ENCODE results near the gene FA2H.
"Not testable (repeated sequence)": the region's sequence is repeated elsewhere in the genome, so short reads cannot be mapped to it uniquely, and the experiment has no call there.

Gene FA2H

GRCh38 chr16:74727903-74728302 is 46.7 kb downstream of the FA2H start:
- no peak overlapping the region for H3K27ac Mint-ChIP-seq
- no peaks in the 10 kb centered on the region for H3K36me3 Mint-ChIP-seq (ENCODE audit: low read depth)
- no peak overlapping the region for H3K4me3 Mint-ChIP-seq

GRCh38 chr16:74726716-74727115 is 47.9 kb downstream of the FA2H start:
- Mint-ChIP-seq H3K36me3 (ENCODE audit: low read depth) (no peaks in the 10 kb centered on the region), H3K27ac (no peak overlapping the region), H3K9me3 (peaks cover 6% of the 10 kb centered on the region), H3K4me3 (no peak overlapping the region), H3K4me1 (ENCODE audit: low read depth) (peaks cover 3% of the 10 kb centered on the region), H3K27me3 (peaks cover 6% of the 10 kb centered on the region)

More at GRCh38 chr16:74727903-74728302, 46.7 kb downstream of the FA2H start:
- peaks cover 6% of the 10 kb centered on the region for H3K9me3 Mint-ChIP-seq
- peaks cover 3% of the 10 kb centered on the region for H3K4me1 Mint-ChIP-seq (ENCODE audit: low read depth)
- peaks cover 4% of the 10 kb centered on the region for H3K27me3 Mint-ChIP-seq

- peaks cover 6% of the 10 kb centered on the region for H3K27me3 Mint-ChIP-seq
- H3K9me3 Mint-ChIP-seq, result peaks cover 6% of the 10 kb centered on the region
- no peak overlapping the region for H3K4me3 Mint-ChIP-seq
- H3K27ac Mint-ChIP-seq, result no peak overlapping the region
- H3K36me3 Mint-ChIP-seq (ENCODE audit: low read depth), result no peaks in the 10 kb centered on the region
- H3K4me1 Mint-ChIP-seq (ENCODE audit: low read depth), result peaks cover 3% of the 10 kb centered on the region
Observed at GRCh38 chr16:74725651-74726455, 48.8 kb downstream of the FA2H start.

- Mint-ChIP-seq H3K9me3 (peaks cover 6% of the 10 kb centered on the region), H3K4me1 (ENCODE audit: low read depth) (no peaks in the 10 kb centered on the region), H3K27me3 (peaks cover 6% of the 10 kb centered on the region), H3K36me3 (ENCODE audit: low read depth) (no peaks in the 10 kb centered on the region), H3K4me3 (no peak overlapping the region), H3K27ac (no peak overlapping the region)
Observed at GRCh38 chr16:74724820-74725549, 49.6 kb downstream of the FA2H start.

GRCh38 chr16:74723256-74723655 is 51.4 kb downstream of the FA2H start:
- H3K27me3 Mint-ChIP-seq, result peaks cover 6% of the 10 kb centered on the region
- no peak overlapping the region for H3K27ac Mint-ChIP-seq
- no peaks in the 10 kb centered on the region for H3K36me3 Mint-ChIP-seq (ENCODE audit: low read depth)
- H3K9me3 Mint-ChIP-seq, result peaks cover 6% of the 10 kb centered on the region
- H3K4me1 Mint-ChIP-seq (ENCODE audit: low read depth), result no peaks in the 10 kb centered on the region
- no peak overlapping the region for H3K4me3 Mint-ChIP-seq

- H3K36me3 Mint-ChIP-seq (ENCODE audit: low read depth); H3K27me3 Mint-ChIP-seq; H3K4me3 Mint-ChIP-seq; H3K27ac Mint-ChIP-seq; H3K4me1 Mint-ChIP-seq (ENCODE audit: low read depth); H3K9me3 Mint-ChIP-seq: not testable (repeated sequence)
Observed at GRCh38 chr16:74722156-74722555, 52.5 kb downstream of the FA2H start.

GRCh38 chr16:74721716-74722115 is 52.9 kb downstream of the FA2H start:
- H3K27ac Mint-ChIP-seq, result no peak overlapping the region
- H3K36me3 Mint-ChIP-seq (ENCODE audit: low read depth), result no peaks in the 10 kb centered on the region
- no peaks in the 10 kb centered on the region for H3K9me3 Mint-ChIP-seq
- no peak overlapping the region for H3K4me3 Mint-ChIP-seq
- no peaks in the 10 kb centered on the region for H3K4me1 Mint-ChIP-seq (ENCODE audit: low read depth)
- peaks cover 6% of the 10 kb centered on the region for H3K27me3 Mint-ChIP-seq

- Mint-ChIP-seq H3K27ac (no peak overlapping the region), H3K4me1 (ENCODE audit: low read depth) (no peaks in the 10 kb centered on the region), H3K4me3 (no peak overlapping the region), H3K36me3 (ENCODE audit: low read depth) (no peaks in the 10 kb centered on the region), H3K27me3 (peaks cover 6% of the 10 kb centered on the region), H3K9me3 (no peaks in the 10 kb centered on the region)
Observed at GRCh38 chr16:74720579-74720978, 54.0 kb downstream of the FA2H start.

- H3K4me3 Mint-ChIP-seq, result no peak overlapping the region
- no peak overlapping the region for H3K27ac Mint-ChIP-seq
- no peaks in the 10 kb centered on the region for H3K9me3 Mint-ChIP-seq
- H3K27me3 Mint-ChIP-seq, result peaks cover 6% of the 10 kb centered on the region
- no peaks in the 10 kb centered on the region for H3K4me1 Mint-ChIP-seq (ENCODE audit: low read depth)
- H3K36me3 Mint-ChIP-seq (ENCODE audit: low read depth), result no peaks in the 10 kb centered on the region
Observed at GRCh38 chr16:74718741-74719610, 55.6 kb downstream of the FA2H start.

- Mint-ChIP-seq H3K27me3 (peaks cover 4% of the 10 kb centered on the region), H3K9me3 (no peaks in the 10 kb centered on the region), H3K4me3 (no peak overlapping the region), H3K36me3 (ENCODE audit: low read depth) (no peaks in the 10 kb centered on the region), H3K27ac (no peak overlapping the region), H3K4me1 (ENCODE audit: low read depth) (no peaks in the 10 kb centered on the region)
Observed at GRCh38 chr16:74718140-74718539, 56.5 kb downstream of the FA2H start.

GRCh38 chr16:74717367-74717766 is 57.3 kb downstream of the FA2H start:
- H3K4me1 Mint-ChIP-seq (ENCODE audit: low read depth), result no peaks in the 10 kb centered on the region
- H3K27ac Mint-ChIP-seq, result no peak overlapping the region
- H3K4me3 Mint-ChIP-seq, result no peak overlapping the region
- no peaks in the 10 kb centered on the region for H3K36me3 Mint-ChIP-seq (ENCODE audit: low read depth)
- no peaks in the 10 kb centered on the region for H3K9me3 Mint-ChIP-seq
- H3K27me3 Mint-ChIP-seq, result no peaks in the 10 kb centered on the region

- Mint-ChIP-seq H3K27me3 (no peaks in the 10 kb centered on the region), H3K9me3 (no peaks in the 10 kb centered on the region), H3K4me3 (no peak overlapping the region), H3K36me3 (ENCODE audit: low read depth) (no peaks in the 10 kb centered on the region), H3K27ac (no peak overlapping the region), H3K4me1 (ENCODE audit: low read depth) (no peaks in the 10 kb centered on the region)
Observed at GRCh38 chr16:74716355-74716754, 58.3 kb downstream of the FA2H start.

GRCh38 chr16:74713876-74714275 is 60.7 kb downstream of the FA2H start:
- no peaks in the 10 kb centered on the region for H3K36me3 Mint-ChIP-seq (ENCODE audit: low read depth)
- no peaks in the 10 kb centered on the region for H3K9me3 Mint-ChIP-seq
- H3K4me3 Mint-ChIP-seq, result no peak overlapping the region
- no peak overlapping the region for H3K27ac Mint-ChIP-seq
- H3K27me3 Mint-ChIP-seq, result no peaks in the 10 kb centered on the region
- peaks cover 6% of the 10 kb centered on the region for H3K4me1 Mint-ChIP-seq (ENCODE audit: low read depth)

GRCh38 chr16:74713325-74713724 is 61.3 kb downstream of the FA2H start:
- H3K4me3 Mint-ChIP-seq, result no peak overlapping the region
- H3K27me3 Mint-ChIP-seq, result no peaks in the 10 kb centered on the region
- peaks cover 6% of the 10 kb centered on the region for H3K4me1 Mint-ChIP-seq (ENCODE audit: low read depth)
- no peaks in the 10 kb centered on the region for H3K36me3 Mint-ChIP-seq (ENCODE audit: low read depth)
- no peak overlapping the region for H3K27ac Mint-ChIP-seq
- H3K9me3 Mint-ChIP-seq, result no peaks in the 10 kb centered on the region

- Mint-ChIP-seq H3K4me3 (no peak overlapping the region), H3K27ac (no peak overlapping the region), H3K9me3 (no peaks in the 10 kb centered on the region), H3K27me3 (no peaks in the 10 kb centered on the region), H3K4me1 (ENCODE audit: low read depth) (peaks cover 6% of the 10 kb centered on the region), H3K36me3 (ENCODE audit: low read depth) (no peaks in the 10 kb centered on the region)
Observed at GRCh38 chr16:74711938-74712337, 62.7 kb downstream of the FA2H start.

Measured in stimulated activated naive CD8-positive, alpha-beta T cell treated with anti-CD3 and anti-CD28 coated beads, Interleukin-15, Interleukin-2, amounts not matched to agents 100 ng/mL and 50 ng/mL, for 24 hours (primary cell).